Prostate gland (tissue), 2 donors: Measurements from ENCODE around the gene KCNT1.

Experiments
- CTCF ChIP-seq, 4 experiments: fragments of 200-600 bp in 2 of 4; fragments of 450-650 bp in 2 of 4; sonication (generic) in 2 of 4; IDR thresholded peaks; 1 replicate in 3 of 4; 2 replicates in 1 of 4; pipeline ENCODE4 v1.5.1; 2016 to 2019; ENCODE audit warnings: antibody characterized with exemption in 4 of 4, mild to moderate bottlenecking in 2 of 4, moderate library complexity in 2 of 4
- POLR2AphosphoS5 ChIP-seq: sonication (generic); formaldehyde crosslinking; IDR thresholded peaks from one replicate; pipeline ENCODE4 v1.6.1; 2017; ENCODE audit warnings: antibody characterized with exemption

- no peak for TF ChIP-seq CTCF (IDR thresholded peaks at IDR 0.05)
- TF ChIP-seq POLR2AphosphoS5: no peak
Observed at GRCh38 chr9:135734616-135735144, 32.7 kb downstream of the KCNT1 start.
